ENCODE results near the gene GTSE1.

GTSE1 gene

DNA sequence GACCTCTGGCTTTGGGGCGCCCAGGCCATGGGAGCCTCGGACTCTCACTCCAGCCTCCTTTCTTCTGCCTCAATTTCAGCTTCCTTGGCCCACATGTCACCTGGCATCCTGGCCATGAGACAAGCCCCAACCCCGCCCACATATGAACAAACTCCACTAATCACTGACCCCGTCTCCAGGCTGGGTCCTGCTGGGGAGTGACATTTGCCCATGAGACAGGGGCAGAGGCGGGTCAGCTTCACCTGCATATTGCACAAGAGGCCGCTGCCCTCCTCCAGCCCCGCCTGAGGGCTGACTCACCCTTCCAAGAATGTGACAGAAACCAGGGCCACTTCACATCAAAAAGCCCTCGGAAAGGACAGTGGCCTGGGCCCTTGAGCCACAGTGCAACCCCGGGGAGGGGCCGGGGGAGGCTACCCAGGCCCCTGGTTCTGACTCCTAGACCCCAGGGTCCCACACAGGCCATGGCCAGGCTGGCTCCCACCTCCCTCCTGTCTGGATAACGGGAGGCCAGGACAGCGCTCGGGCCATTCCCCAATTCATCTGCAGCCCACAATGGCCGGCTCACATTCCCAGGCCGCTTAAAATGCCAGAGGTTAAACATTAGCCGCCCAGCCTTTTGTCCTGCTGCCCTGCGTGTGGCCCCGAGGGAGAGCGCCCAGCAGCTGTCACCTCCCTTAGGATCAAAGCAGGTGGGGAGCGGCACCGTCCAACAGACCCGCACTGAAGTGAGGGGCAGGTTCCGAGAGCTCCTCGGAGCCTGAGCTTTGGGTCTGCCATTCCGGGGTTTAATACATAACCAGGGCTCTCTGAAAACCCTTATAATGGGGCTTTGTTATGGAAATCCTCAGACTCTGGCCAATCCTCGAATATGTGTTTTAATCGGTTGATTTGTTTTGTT is 81.1 kb downstream of the GTSE1 start:
- POLR2A ChIA-PET, result no interaction called here
- no peak for TF ChIP-seq CTCF (IDR thresholded peaks at IDR 0.05; ENCODE audit: insufficient read depth, low read length, missing control alignments)
- no peak overlapping the region for H3K4me3 ChIP-seq (ENCODE audit: low read depth, low read length)
- DNase-seq (ENCODE audit: low read depth, low spot score), result no peak
- CTCF ChIA-PET, result interaction anchor here (4.5 kb wide), 1 partner anchor 10 kb away, joined by 36 read pairs; no protein-coding TSS in a partner anchor

- H3K4me3 ChIP-seq (ENCODE audit: low read depth, low read length), result no peak overlapping the region
- ChIA-PET POLR2A (no interaction called here), CTCF (interaction anchor here (0.8 to 4.5 kb wide), 3 partner anchors 10 to 185 kb away, joined by 3 to 36 read pairs (median 4); no protein-coding TSS in a partner anchor)
- no peak for TF ChIP-seq CTCF (IDR thresholded peaks at IDR 0.05; ENCODE audit: insufficient read depth, low read length, missing control alignments)
- no peak for DNase-seq (ENCODE audit: low read depth, low spot score)
These were observed 81.9 kb downstream of the GTSE1 start for GRCh38 chr22:46378426-46379065.

GRCh38 chr22:46379066-46379930 is 82.6 kb downstream of the GTSE1 start:
- TF ChIP-seq CTCF (IDR thresholded peaks at IDR 0.05; ENCODE audit: insufficient read depth, low read length, missing control alignments), result no peak
- DNase-seq (ENCODE audit: low read depth, low spot score), result no peak
- CTCF ChIA-PET, result interaction anchor here (0.8 to 4.5 kb wide), 3 partner anchors 11 to 184 kb away, joined by 3 to 36 read pairs (median 4); no protein-coding TSS in a partner anchor
- no peak overlapping the region for H3K4me3 ChIP-seq (ENCODE audit: low read depth, low read length)
- POLR2A ChIA-PET, result no interaction called here

DNA sequence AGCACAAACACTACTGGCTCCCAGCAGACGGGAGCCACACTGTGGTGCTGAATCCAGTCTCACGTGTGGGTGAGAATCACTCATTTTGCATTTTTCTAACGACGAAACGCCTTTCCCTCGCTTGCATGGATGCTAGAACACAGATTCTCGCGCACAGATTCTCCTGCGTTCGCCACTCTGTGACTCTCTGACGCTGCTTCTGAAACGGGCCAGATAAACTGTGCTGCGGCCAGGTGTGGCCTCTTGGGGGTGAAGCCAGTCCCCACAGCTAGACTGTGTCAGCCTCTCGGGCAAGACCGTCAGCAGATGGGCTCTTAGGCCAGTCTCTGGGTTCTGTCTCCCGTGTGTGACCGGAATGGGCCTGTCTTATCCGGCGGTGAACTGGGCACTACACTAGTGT is 83.4 kb downstream of the GTSE1 start:
- no peak for TF ChIP-seq CTCF (IDR thresholded peaks at IDR 0.05; ENCODE audit: insufficient read depth, low read length, missing control alignments)
- DNase-seq (ENCODE audit: low read depth, low spot score), result no peak
- H3K4me3 ChIP-seq (ENCODE audit: low read depth, low read length), result no peak overlapping the region
- POLR2A ChIA-PET, result no interaction called here
- CTCF ChIA-PET, result interaction anchor here (4.5 kb wide), 1 partner anchor 12 kb away, joined by 36 read pairs; no protein-coding TSS in a partner anchor

Measured in AG04449 (cell line).